ENCODE measurements around the gene AGO1.

The AGO1 gene

DNA sequence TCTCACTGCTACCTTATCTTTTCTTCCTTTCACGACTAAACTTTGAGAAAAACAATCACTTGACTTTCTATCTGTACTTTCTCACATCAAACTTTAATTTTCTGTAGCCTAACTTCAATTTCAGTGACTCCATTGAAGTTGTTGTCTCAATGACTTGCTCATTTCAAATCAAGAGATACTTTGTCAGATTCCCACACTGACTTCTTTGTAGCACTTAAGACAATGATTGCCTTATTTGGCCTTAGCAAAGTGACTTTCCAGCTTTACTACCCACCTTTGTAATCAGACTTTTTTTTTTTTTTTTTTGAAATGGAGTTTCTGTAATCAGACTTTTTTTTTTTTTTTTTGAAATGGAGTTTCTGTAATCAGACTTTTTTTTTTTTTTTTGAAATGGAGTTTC, 38.2 kb upstream of the AGO1 start:
- Histone ChIP-seq H4K20me1 (ENCODE audit: insufficient read depth, low read length, poor library complexity, severe bottlenecking) (no peaks in the 10 kb centered on the region), H3K4me3 (ENCODE audit: low read length, poor library complexity, severe bottlenecking) (no peak overlapping the region), H3K27me3 (ENCODE audit: insufficient read depth, low read length, poor library complexity, severe bottlenecking) (no peaks in the 10 kb centered on the region), H3K4me2 (ENCODE audit: low read depth, low read length, poor library complexity, severe bottlenecking) (no peak overlapping the region), H3K79me2 (ENCODE audit: insufficient read depth, low read length) (no peaks in the 10 kb centered on the region), H3K9me2 (replicated peaks; ENCODE audit: low read depth, low read length) (no peaks in the 10 kb centered on the region), H3K36me3 (ENCODE audit: insufficient read depth, low read length) (0 out of 2 replicates have a peak, but pooled peaks cover 5% of the 10 kb centered on the region), H3K4me1 (ENCODE audit: insufficient read depth, low read length, poor library complexity, severe bottlenecking) (no peaks in the 10 kb centered on the region), H2AFZ (ENCODE audit: low read length) (no peak overlapping the region), H3F3A (ENCODE audit: low read depth) (no peaks in the 10 kb centered on the region), H3K9ac (ENCODE audit: low read depth, low read length, poor library complexity, severe bottlenecking) (no peak overlapping the region), H3K9me3 (ENCODE audit: insufficient read depth, low read depth, low read length) (no peaks in the 10 kb centered on the region)
- TF ChIP-seq EZH2phosphoT487 (IDR thresholded peaks at IDR 0.05; ENCODE audit: borderline replicate concordance) (no peak), CTCF (conservative IDR thresholded peaks at IDR 0.05; ENCODE audit: low read length) (no peak)

DNA sequence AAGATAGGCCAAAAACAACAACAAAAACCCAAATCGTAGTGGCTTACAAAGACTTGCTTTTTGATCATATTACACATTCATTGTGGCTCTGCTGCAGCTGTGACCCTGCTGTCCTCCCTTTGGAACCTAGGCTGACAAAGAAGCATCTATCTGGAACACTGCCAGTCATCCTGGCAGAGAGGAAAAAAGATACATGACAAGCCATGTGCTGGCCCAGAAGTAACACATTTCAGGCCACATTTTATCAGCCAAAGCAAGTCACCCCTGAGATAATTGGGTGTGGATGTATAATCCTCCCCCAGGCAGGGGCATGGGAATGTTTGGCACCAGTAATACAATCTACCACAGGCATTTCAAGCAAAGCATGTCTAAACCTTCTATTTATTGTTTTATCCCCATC, 37.2 kb upstream of the AGO1 start:
- Histone ChIP-seq H3K9ac (ENCODE audit: low read depth, low read length, poor library complexity, severe bottlenecking) (no peak overlapping the region), H3K4me3 (ENCODE audit: low read length, poor library complexity, severe bottlenecking) (no peak overlapping the region), H3K27me3 (ENCODE audit: insufficient read depth, low read length, poor library complexity, severe bottlenecking) (no peaks in the 10 kb centered on the region), H3K9me2 (replicated peaks; ENCODE audit: low read depth, low read length) (no peaks in the 10 kb centered on the region), H3K36me3 (ENCODE audit: insufficient read depth, low read length) (0 out of 2 replicates have a peak, but pooled peaks cover 5% of the 10 kb centered on the region), H3K4me2 (ENCODE audit: low read depth, low read length, poor library complexity, severe bottlenecking) (no peak overlapping the region), H3K9me3 (ENCODE audit: insufficient read depth, low read depth, low read length) (no peaks in the 10 kb centered on the region), H3F3A (ENCODE audit: low read depth) (no peaks in the 10 kb centered on the region), H3K4me1 (ENCODE audit: insufficient read depth, low read length, poor library complexity, severe bottlenecking) (no peaks in the 10 kb centered on the region), H2AFZ (ENCODE audit: low read length) (no peak overlapping the region), H4K20me1 (ENCODE audit: insufficient read depth, low read length, poor library complexity, severe bottlenecking) (no peaks in the 10 kb centered on the region), H3K79me2 (ENCODE audit: insufficient read depth, low read length) (no peaks in the 10 kb centered on the region)
- TF ChIP-seq CTCF (conservative IDR thresholded peaks at IDR 0.05; ENCODE audit: low read length): no peak
- TF ChIP-seq EZH2phosphoT487 (IDR thresholded peaks at IDR 0.05; ENCODE audit: borderline replicate concordance): no peak

- Histone ChIP-seq H3K9me3 (ENCODE audit: insufficient read depth, low read depth, low read length) (no peaks in the 10 kb centered on the region), H3K79me2 (ENCODE audit: insufficient read depth, low read length) (no peaks in the 10 kb centered on the region), H4K20me1 (ENCODE audit: insufficient read depth, low read length, poor library complexity, severe bottlenecking) (no peaks in the 10 kb centered on the region), H3K27me3 (ENCODE audit: insufficient read depth, low read length, poor library complexity, severe bottlenecking) (no peaks in the 10 kb centered on the region), H3K9ac (ENCODE audit: low read depth, low read length, poor library complexity, severe bottlenecking) (no peak overlapping the region), H3K4me1 (ENCODE audit: insufficient read depth, low read length, poor library complexity, severe bottlenecking) (no peaks in the 10 kb centered on the region), H2AFZ (ENCODE audit: low read length) (no peak overlapping the region), H3K4me2 (ENCODE audit: low read depth, low read length, poor library complexity, severe bottlenecking) (no peak overlapping the region), H3K9me2 (replicated peaks; ENCODE audit: low read depth, low read length) (no peaks in the 10 kb centered on the region), H3K36me3 (ENCODE audit: insufficient read depth, low read length) (peaks cover 5% of the 10 kb centered on the region; the same call in 1 of the 2 replicates), H3K4me3 (ENCODE audit: low read length, poor library complexity, severe bottlenecking) (no peak overlapping the region), H3F3A (ENCODE audit: low read depth) (no peaks in the 10 kb centered on the region)
- no peak for TF ChIP-seq CTCF (conservative IDR thresholded peaks at IDR 0.05; ENCODE audit: low read length)
- no peak for TF ChIP-seq EZH2phosphoT487 (IDR thresholded peaks at IDR 0.05; ENCODE audit: borderline replicate concordance)
Measured at GRCh38 chr1:35847935-35848565, 35.0 kb upstream of the AGO1 start.

All from Loucy (cell line).